ENCODE measurements around the gene FKBP14.
"Not testable (repeated sequence)": the region's sequence is repeated elsewhere in the genome, so short reads cannot be mapped to it uniquely, and the experiment has no call there.

Gene FKBP14

DNA sequence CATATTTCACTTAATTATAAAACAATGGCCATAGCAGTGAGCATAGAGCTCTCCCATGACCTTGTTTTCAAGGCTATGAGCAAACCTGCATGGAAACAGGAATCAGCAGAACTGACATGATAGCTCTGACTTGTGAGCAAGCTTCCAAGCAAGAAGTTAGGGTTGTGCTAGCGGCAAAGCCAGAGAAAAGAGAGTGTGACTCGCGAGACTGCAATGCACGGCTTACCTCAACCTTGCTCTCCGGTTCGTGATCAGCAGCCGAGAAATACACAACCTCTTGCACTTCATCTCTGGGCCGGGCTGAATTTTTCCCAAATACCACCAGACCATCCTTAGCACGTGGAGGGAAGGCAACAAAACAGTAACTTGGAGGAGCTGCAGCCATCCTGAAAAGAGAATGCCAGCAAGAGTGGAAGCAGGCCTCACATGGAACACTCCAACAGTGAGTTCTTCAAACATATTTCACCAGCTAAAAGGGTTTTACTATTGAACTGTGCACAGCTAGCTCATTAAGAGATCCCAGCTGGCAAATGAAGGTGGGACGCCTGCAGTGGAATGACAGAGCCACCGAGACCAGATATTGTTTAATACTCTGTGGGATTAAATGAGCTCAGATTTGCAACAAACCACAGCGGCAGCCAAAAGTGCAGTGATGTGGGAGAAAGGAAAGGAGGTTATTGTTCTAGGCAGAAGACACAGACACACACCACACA lies 57.7 kb downstream of the FKBP14 start:
- no peak overlapping the region for H3K4me3 ChIP-seq (ENCODE audit: low read length)
- TF ChIP-seq, protein P1, sequence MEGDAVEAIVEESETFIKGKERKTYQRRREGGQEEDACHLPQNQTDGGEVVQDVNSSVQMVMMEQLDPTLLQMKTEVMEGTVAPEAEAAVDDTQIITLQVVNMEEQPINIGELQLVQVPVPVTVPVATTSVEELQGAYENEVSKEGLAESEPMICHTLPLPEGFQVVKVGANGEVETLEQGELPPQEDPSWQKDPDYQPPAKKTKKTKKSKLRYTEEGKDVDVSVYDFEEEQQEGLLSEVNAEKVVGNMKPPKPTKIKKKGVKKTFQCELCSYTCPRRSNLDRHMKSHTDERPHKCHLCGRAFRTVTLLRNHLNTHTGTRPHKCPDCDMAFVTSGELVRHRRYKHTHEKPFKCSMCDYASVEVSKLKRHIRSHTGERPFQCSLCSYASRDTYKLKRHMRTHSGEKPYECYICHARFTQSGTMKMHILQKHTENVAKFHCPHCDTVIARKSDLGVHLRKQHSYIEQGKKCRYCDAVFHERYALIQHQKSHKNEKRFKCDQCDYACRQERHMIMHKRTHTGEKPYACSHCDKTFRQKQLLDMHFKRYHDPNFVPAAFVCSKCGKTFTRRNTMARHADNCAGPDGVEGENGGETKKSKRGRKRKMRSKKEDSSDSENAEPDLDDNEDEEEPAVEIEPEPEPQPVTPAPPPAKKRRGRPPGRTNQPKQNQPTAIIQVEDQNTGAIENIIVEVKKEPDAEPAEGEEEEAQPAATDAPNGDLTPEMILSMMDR (IDR thresholded peaks at IDR 0.05; ENCODE audit: insufficient read depth, low read depth, low read length, missing control alignments), result no peak
- peak; percentile 73 for DNase-seq (ENCODE audit: low read depth)

DNA sequence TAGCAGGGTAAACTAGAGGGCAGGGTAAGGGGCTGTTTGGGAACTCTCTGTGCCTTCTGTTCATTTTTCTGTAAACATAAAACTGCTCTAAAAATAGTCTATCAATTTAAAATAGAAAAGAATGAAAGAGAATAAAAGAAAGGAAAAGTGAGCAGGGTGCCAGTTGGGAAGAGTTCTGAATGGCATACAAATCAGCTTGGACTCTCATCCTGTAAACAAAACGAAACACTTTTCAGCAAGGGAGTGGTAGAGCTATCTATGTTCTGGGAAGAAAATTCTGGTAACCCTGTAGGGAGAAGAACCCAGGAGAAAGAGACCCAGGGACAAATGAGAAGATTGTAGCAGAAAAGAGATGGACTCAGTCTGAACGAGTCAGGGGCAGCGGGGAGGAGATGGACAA lies 61.5 kb downstream of the FKBP14 start:
- H3K4me3 ChIP-seq (ENCODE audit: low read length), result no peak overlapping the region
- TF ChIP-seq, protein P1 (IDR thresholded peaks at IDR 0.05; ENCODE audit: insufficient read depth, low read depth, low read length, missing control alignments), result no peak
- no peak for DNase-seq (ENCODE audit: low read depth)

DNA sequence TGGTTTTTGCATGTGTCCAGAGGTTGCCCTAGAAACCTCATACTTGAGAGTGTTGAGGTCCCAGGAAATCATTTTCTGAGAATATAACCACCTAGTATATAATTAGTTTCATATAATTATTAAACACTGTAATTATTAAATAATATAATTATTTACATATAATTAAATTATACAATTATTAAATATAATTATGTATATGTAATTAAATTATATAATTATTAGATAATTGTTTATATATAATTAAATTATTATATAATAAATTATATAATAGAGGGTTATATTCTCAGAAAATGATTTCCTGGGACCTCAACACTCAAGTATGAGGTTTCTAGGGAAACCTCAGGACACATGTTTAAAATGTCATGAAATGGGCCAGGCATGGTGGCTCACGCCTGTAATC lies 64.5 kb downstream of the FKBP14 start:
- TF ChIP-seq, protein P1 (IDR thresholded peaks at IDR 0.05; ENCODE audit: insufficient read depth, low read depth, low read length, missing control alignments), result no peak
- DNase-seq (ENCODE audit: low read depth), result no peak
- no peak overlapping the region for H3K4me3 ChIP-seq (ENCODE audit: low read length)

DNA sequence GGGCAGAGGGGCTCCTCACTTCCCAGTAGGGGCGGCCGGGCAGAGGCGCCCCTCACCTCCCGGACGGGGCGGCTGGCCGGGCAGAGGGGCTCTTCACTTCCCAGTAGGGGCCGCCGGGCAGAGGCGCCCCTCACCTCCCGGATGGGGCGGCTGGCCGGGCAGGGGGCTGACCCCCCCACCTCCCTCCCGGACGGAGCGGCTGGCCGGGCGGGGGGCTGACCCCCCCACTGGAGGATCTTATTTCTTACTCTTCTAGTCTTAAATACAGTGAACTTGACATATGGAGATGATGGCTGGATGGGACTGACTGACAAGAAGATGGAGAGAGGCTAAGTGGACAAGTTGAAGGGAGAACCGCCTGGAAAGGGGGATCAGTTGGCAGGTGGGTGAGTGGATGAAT lies 64.9 kb downstream of the FKBP14 start:
- not testable (repeated sequence) for H3K4me3 ChIP-seq (ENCODE audit: low read length)

More for the DNA sequence above, 64.9 kb downstream of the FKBP14 start:
- DNase-seq (ENCODE audit: low read depth), result not testable (repeated sequence)
